Gastroesophageal sphincter (tissue), 4 donors: Measurements from ENCODE around the gene PLPP2. TPM values are rescaled to one million over a fixed set of nuclear protein-coding genes. Genes with fewer than 3 reads are reported as not detected.

Experiments
- ATAC-seq: fragments of 150-250 bp; one replicate; pipeline ENCODE4 v1.9.1; 2016; ENCODE audit warnings: mild to moderate bottlenecking, moderate library complexity
- H3K27ac ChIP-seq, 4 donors: fragments of 200-600 bp; sonication (generic) in 3 of 4; 1 replicate in 3 of 4; 2 replicates in 1 of 4; pipeline ENCODE4 v1.5.1; 2016 to 2019
- H3K27me3 ChIP-seq: fragments of 200-600 bp; sonication (generic); one replicate; pipeline ENCODE4 v1.5.1; 2019
- H3K36me3 ChIP-seq, 2 donors: fragments of 200-600 bp; sonication (generic); one replicate each; pipeline ENCODE4 v1.5.1; 2019; ENCODE audit warnings: control low read depth in 1 of 2
- H3K4me1 ChIP-seq, 3 donors: fragments of 200-600 bp; sonication (generic); 1 replicate in 2 of 3; 2 replicates in 1 of 3; pipeline ENCODE4 v1.5.1; 2016 to 2019; ENCODE audit warnings: control low read depth in 2 of 3
- H3K4me3 ChIP-seq, 2 donors: fragments of 200-600 bp; sonication (generic); one replicate each; pipeline ENCODE4 v1.5.1; 2019; ENCODE audit warnings: mild to moderate bottlenecking in 1 of 2, moderate library complexity in 1 of 2
- H3K9me3 ChIP-seq, 3 donors: fragments of 200-600 bp; sonication (generic); one replicate each; pipeline ENCODE4 v1.5.1; 2017 to 2019; ENCODE audit warnings: control low read depth in 2 of 3
- CTCF ChIP-seq, 4 experiments: fragments of 200-600 bp in 2 of 4; fragments of 450-650 bp in 2 of 4; sonication (generic) in 1 of 4; IDR thresholded peaks; one replicate each; pipeline ENCODE4 v1.5.1; 2017 to 2019; ENCODE audit warnings: antibody characterized with exemption in 4 of 4, mild to moderate bottlenecking in 2 of 4, moderate library complexity in 2 of 4
- EP300 ChIP-seq: sonication (generic); formaldehyde crosslinking; IDR thresholded peaks from one replicate; pipeline ENCODE4 v1.6.1; 2017; ENCODE audit warnings: antibody characterized with exemption, mild to moderate bottlenecking
- POLR2A ChIP-seq, 2 donors: fragments of 450-650 bp; IDR thresholded peaks; one replicate each; pipeline ENCODE4 v1.6.1; 2017; ENCODE audit warnings: antibody characterized with exemption in 2 of 2, mild to moderate bottlenecking in 2 of 2, moderate library complexity in 1 of 2
- POLR2AphosphoS5 ChIP-seq: sonication (generic); formaldehyde crosslinking; IDR thresholded peaks from one replicate; pipeline ENCODE4 v1.6.1; 2017; ENCODE audit warnings: antibody characterized with exemption
- WGBS, 2 donors: methylation state at CpG; one replicate each; pipeline ENCODE4 v1.1.5; 2018; ENCODE audit warnings: low coverage in 1 of 2; 5-methylcytosine and 5-hydroxymethylcytosine counted together
- total RNA-seq, 4 donors: library from RNA; depleted of rRNA; stranded (reverse); fragments of >200 nt; gene quantifications; one replicate each; pipeline ENCODE4 v1.1.0, GENCODE V29; 2016

The PLPP2 gene
- total RNA-seq, 4 donors from 2014 or later, result 2.3 to 26.4 (median 3.7) TPM

GRCh38 chr19:287381-287871, 3.8 kb downstream of the PLPP2 start:
- Histone ChIP-seq H3K4me3 (no peak overlapping the region), H3K4me1 (peaks cover 0 to 25% (median 6%) of the 10 kb centered on the region in 3 donors), H3K9me3 (no peaks in the 10 kb centered on the region), H3K27ac (no peak overlapping the region), H3K36me3 (no peaks in the 10 kb centered on the region), H3K27me3 (peaks cover 28% of the 10 kb centered on the region)
- ATAC-seq, result no peak
- no CpG with 5 or more reads among the region's 19 CpGs for WGBS, 2 donors
- no peak for TF ChIP-seq POLR2A (IDR thresholded peaks at IDR 0.05)
- no peak for TF ChIP-seq EP300
- no peak for TF ChIP-seq CTCF (IDR thresholded peaks at IDR 0.05)
- TF ChIP-seq POLR2AphosphoS5, result no peak

- 69 to 91% methylated on average over 8 to 10 of the region's 10 CpGs for WGBS, 2 donors
- Histone ChIP-seq H3K27ac (no peak overlapping the region), H3K36me3 (peaks cover 0 to 10% of the 10 kb centered on the region in 2 donors), H3K4me3 (no peak overlapping the region), H3K27me3 (peaks cover 38% of the 10 kb centered on the region), H3K4me1 (no peaks in the 10 kb centered on the region), H3K9me3 (no peaks in the 10 kb centered on the region)
- no peak for ATAC-seq
- TF ChIP-seq POLR2A (IDR thresholded peaks at IDR 0.05), result no peak
- TF ChIP-seq CTCF (IDR thresholded peaks at IDR 0.05), result no peak
- no peak for TF ChIP-seq POLR2AphosphoS5
- no peak for TF ChIP-seq EP300
These were observed 7.8 kb downstream of the PLPP2 start for GRCh38 chr19:283395-283794.

GRCh38 chr19:282501-282900, 8.7 kb downstream of the PLPP2 start:
- ATAC-seq, result no peak
- 48 to 80% methylated on average over 1 to 6 of the region's 13 CpGs for WGBS, 2 donors
- H3K36me3 ChIP-seq, result peaks cover 0 to 10% of the 10 kb centered on the region in 2 donors
- TF ChIP-seq EP300 (no peak), POLR2AphosphoS5 (no peak), CTCF (IDR thresholded peaks at IDR 0.05) (no peak), POLR2A (IDR thresholded peaks at IDR 0.05) (no peak)
- no peak overlapping the region for H3K27ac ChIP-seq
- H3K4me1 ChIP-seq, result no peaks in the 10 kb centered on the region
- peaks cover 47% of the 10 kb centered on the region for H3K27me3 ChIP-seq
- H3K4me3 ChIP-seq, result no peak overlapping the region
- no peaks in the 10 kb centered on the region for H3K9me3 ChIP-seq

- ATAC-seq, result no peak
- Histone ChIP-seq H3K36me3 (peaks cover 0 to 10% of the 10 kb centered on the region in 2 donors), H3K27ac (no peak overlapping the region), H3K27me3 (peaks cover 48% of the 10 kb centered on the region), H3K4me3 (no peak overlapping the region), H3K9me3 (no peaks in the 10 kb centered on the region), H3K4me1 (no peaks in the 10 kb centered on the region)
- no peak for TF ChIP-seq CTCF (IDR thresholded peaks at IDR 0.05)
- no peak for TF ChIP-seq POLR2A (IDR thresholded peaks at IDR 0.05)
- TF ChIP-seq POLR2AphosphoS5, result no peak
- no peak for TF ChIP-seq EP300
- 78% methylated on average over 3 of the region's 10 CpGs; no CpG with 5 or more reads in 1 of the 2 donors for WGBS, 2 donors
These were observed 9.2 kb downstream of the PLPP2 start for GRCh38 chr19:281992-282391.

GRCh38 chr19:281156-281853, 9.9 kb downstream of the PLPP2 start:
- H3K9me3 ChIP-seq, result no peaks in the 10 kb centered on the region

More at GRCh38 chr19:281156-281853, 9.9 kb downstream of the PLPP2 start:
- Histone ChIP-seq H3K27me3 (peaks cover 48% of the 10 kb centered on the region), H3K4me1 (no peaks in the 10 kb centered on the region), H3K36me3 (peaks cover 0 to 10% of the 10 kb centered on the region in 2 donors), H3K4me3 (no peak overlapping the region), H3K27ac (no peak overlapping the region)
- ATAC-seq, result no peak
- 88% methylated on average over 6 of the region's 16 CpGs; no CpG with 5 or more reads in 1 of the 2 donors for WGBS, 2 donors
- TF ChIP-seq POLR2A (IDR thresholded peaks at IDR 0.05) (no peak), EP300 (no peak), POLR2AphosphoS5 (no peak), CTCF (IDR thresholded peaks at IDR 0.05) (no peak)
